DOHH2 (cell line): Measurements from ENCODE around the gene TMEM250.

Experiments used
- H3F3A ChIP-seq: fragments of 200-600 bp; sonication (generic), shearing (Covaris generic); 2 replicates; pipeline ENCODE4 v1.6.0; 2016; ENCODE audit warnings: antibody characterized with exemption, mild to moderate bottlenecking; ENCODE audit not compliant: control insufficient read depth, insufficient read depth
- H3K27ac ChIP-seq: fragments of 200-600 bp; sonication (generic); 2 replicates; pipeline ENCODE4 v1.5.1; 2014; ENCODE audit warnings: low read depth, mild to moderate bottlenecking, low read length, moderate library complexity
- H3K27me3 ChIP-seq: fragments of 200-600 bp; sonication (generic); 2 replicates; pipeline ENCODE4 v1.6.1; 2014; ENCODE audit warnings: mild to moderate bottlenecking, low read length, mixed read lengths; ENCODE audit not compliant: control insufficient read depth
- H3K36me3 ChIP-seq: fragments of 200-600 bp; sonication (generic); 2 replicates; pipeline ENCODE4 v1.6.1; 2014; ENCODE audit warnings: mild to moderate bottlenecking, low read length, moderate library complexity, mixed read lengths; ENCODE audit not compliant: control insufficient read depth
- H3K4me1 ChIP-seq: fragments of 200-600 bp; sonication (generic); 2 replicates; pipeline ENCODE4 v1.6.1; 2014; ENCODE audit warnings: mild to moderate bottlenecking, low read length, mixed read lengths; ENCODE audit not compliant: control insufficient read depth
- H3K4me2 ChIP-seq: fragments of 200-600 bp; sonication (generic); 2 replicates; pipeline ENCODE4 v1.6.0; 2014; ENCODE audit warnings: mild to moderate bottlenecking, low read length, moderate library complexity
- H3K4me3 ChIP-seq: fragments of 200-600 bp; sonication (generic); 2 replicates; pipeline ENCODE4 v1.5.1; 2014; ENCODE audit warnings: mild to moderate bottlenecking, low read length, mixed read lengths
- H3K79me2 ChIP-seq: fragments of 200-600 bp; sonication (generic); 2 replicates; pipeline ENCODE4 v1.6.1; 2014; ENCODE audit warnings: mild to moderate bottlenecking, low read length, mixed read lengths; ENCODE audit not compliant: control insufficient read depth
- H3K9me2 ChIP-seq: fragments of 200-600 bp; sonication (generic); replicated peaks from 2 replicates; pipeline ENCODE4 v1.6.1; 2014; ENCODE audit warnings: mild to moderate bottlenecking, low read length, mixed read lengths; ENCODE audit not compliant: control insufficient read depth
- H3K9me3 ChIP-seq: fragments of 200-600 bp; sonication (generic); 2 replicates; pipeline ENCODE4 v1.6.1; 2014; ENCODE audit warnings: antibody characterized with exemption, low read length, mixed read lengths; ENCODE audit not compliant: control insufficient read depth, insufficient read depth
- H4K20me1 ChIP-seq: fragments of 200-600 bp; sonication (generic); 2 replicates; pipeline ENCODE4 v1.6.0; 2014; ENCODE audit warnings: low read depth, mild to moderate bottlenecking, antibody characterized with exemption, low read length, moderate library complexity; ENCODE audit not compliant: control insufficient read depth, insufficient read depth
- CTCF ChIP-seq: fragments of 200-600 bp; sonication (generic); IDR thresholded peaks from one replicate; pipeline ENCODE4 v1.5.1; 2014; ENCODE audit warnings: antibody characterized with exemption, mild to moderate bottlenecking, low read depth, low read length; ENCODE audit not compliant: poor library complexity, severe bottlenecking
- EZH2phosphoT487 ChIP-seq: fragments of 200-600 bp; sonication (generic); IDR thresholded peaks from 2 replicates; pipeline ENCODE4 v1.6.1; 2017; ENCODE audit warnings: borderline replicate concordance, mild to moderate bottlenecking, antibody characterized with exemption, low read length, moderate library complexity, mixed read lengths

Gene TMEM250

DNA sequence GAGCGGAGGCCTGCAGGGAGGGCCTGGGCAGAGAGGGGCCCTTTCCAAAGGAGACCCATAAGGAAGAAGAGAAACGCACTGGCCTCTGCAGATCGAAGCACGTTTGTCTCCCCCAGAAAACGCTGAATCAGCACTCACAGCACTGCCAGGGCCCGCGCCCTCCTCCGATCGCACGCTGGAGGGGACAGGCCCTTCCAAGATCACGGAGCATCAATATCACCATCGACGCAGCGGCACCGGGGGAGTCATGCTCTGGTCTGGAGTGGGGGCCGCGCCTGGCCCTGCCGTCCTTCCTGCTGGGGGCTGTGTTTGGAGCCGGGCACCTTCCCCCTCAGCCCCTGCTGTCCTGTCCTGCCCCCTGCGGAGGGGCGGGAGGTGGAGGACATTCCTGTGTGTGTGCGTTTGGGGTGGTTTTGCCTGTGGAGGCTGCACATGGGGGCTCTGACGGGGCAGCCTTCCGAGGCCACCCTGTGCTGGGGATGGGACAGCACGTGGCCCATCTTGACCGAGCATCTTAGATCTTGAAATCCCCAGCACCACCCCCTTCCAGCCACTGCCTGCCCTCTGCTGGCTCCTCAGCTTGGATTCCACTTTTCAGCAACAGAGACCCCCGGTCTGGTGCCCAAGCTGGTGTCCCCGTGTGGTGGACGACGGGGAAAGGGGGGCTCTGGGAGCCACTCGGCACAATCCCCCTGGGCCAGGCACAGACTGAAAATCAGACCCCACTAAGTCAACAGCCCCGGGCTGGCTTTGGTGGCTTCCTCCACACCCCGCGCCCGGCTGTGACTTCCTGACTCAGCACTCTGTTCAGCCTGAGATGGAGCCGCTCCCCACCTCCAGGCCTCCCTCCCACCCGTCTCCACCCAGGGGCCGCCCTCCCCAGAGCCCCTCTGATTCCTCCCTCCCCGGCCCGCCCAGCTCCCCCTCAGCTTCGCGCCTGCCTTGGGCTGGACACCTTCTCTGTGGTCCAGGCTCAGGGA, 8.3 kb downstream of the TMEM250 start:
- no peaks in the 10 kb centered on the region for H3K79me2 ChIP-seq
- peak overlapping the region; percentile 40; the same call in 1 of the 2 replicates for H3K27ac ChIP-seq
- H3F3A ChIP-seq, result peaks cover 11% of the 10 kb centered on the region; the same call in 1 of the 2 replicates
- H3K27me3 ChIP-seq, result no peaks in the 10 kb centered on the region
- peak overlapping the region; percentile 77 for H3K4me3 ChIP-seq
- no peaks in the 10 kb centered on the region for H4K20me1 ChIP-seq
- no peaks in the 10 kb centered on the region for H3K9me2 ChIP-seq
- peak overlapping the region; percentile 79 for H3K4me2 ChIP-seq
- H3K9me3 ChIP-seq, result no peaks in the 10 kb centered on the region
- H3K36me3 ChIP-seq, result peaks cover 9% of the 10 kb centered on the region
- peak; percentile 12 for TF ChIP-seq CTCF
- TF ChIP-seq EZH2phosphoT487, result no peak
- peaks cover 48% of the 10 kb centered on the region for H3K4me1 ChIP-seq

DNA sequence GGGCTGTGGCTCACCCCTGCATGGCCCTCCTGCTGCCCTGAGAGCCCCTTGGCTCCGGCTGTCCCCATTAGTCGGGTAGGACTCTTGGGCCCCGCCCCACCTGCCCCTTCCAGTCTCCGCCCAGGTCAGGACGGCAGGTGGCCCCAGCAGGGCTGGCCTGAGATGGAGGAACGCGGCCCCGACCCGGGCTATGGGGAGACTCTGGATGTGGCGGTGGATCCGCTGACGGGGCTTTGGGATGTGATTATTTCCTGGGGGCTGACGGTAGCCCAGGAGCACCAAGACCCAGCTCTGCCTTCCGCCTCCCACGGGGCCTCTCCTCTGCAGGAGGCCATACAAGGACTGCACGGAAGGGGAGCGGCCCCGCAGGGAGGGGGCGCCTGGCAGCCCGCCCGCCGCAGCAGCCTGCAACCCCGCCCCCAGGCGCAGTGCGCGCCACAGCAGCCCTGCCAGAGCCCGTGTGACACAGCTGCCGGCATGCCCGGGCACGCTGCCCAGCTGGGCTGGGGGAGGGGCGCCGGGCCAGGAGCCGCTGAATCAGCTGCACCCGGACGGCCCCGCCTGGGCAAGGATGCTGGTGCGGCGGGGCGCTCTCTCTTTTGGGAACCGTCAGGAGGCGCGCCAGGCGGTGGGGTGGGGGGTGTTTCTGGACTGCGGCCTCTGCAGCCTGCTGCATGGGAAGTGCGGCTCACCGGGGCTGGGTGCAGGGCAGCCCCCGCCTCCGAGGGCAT, 9.2 kb downstream of the TMEM250 start:
- H3K4me3 ChIP-seq, result peak overlapping the region; percentile 77
- TF ChIP-seq EZH2phosphoT487 (no peak), CTCF (no peak)
- H3K27me3 ChIP-seq, result no peaks in the 10 kb centered on the region
- H3K4me2 ChIP-seq, result peak overlapping the region; percentile 79
- H3K9me3 ChIP-seq, result no peaks in the 10 kb centered on the region
- H3K27ac ChIP-seq, result peak overlapping the region; percentile 40
- no peaks in the 10 kb centered on the region for H3K9me2 ChIP-seq
- peaks cover 52% of the 10 kb centered on the region for H3K4me1 ChIP-seq
- H3F3A ChIP-seq, result peaks cover 11% of the 10 kb centered on the region; the same call in 1 of the 2 replicates
- H3K79me2 ChIP-seq, result no peaks in the 10 kb centered on the region
- H4K20me1 ChIP-seq, result no peaks in the 10 kb centered on the region
- H3K36me3 ChIP-seq, result peaks cover under 1% of the 10 kb centered on the region; the same call in 1 of the 2 replicates

- H3K4me3 ChIP-seq, result peak overlapping the region; percentile 77
- no peak for TF ChIP-seq EZH2phosphoT487
- TF ChIP-seq CTCF, result no peak
- H4K20me1 ChIP-seq, result no peaks in the 10 kb centered on the region
- no peaks in the 10 kb centered on the region for H3K9me3 ChIP-seq
- peak overlapping the region; percentile 79 for H3K4me2 ChIP-seq
- peak overlapping the region; percentile 40 for H3K27ac ChIP-seq
- no peaks in the 10 kb centered on the region for H3K27me3 ChIP-seq
- peaks cover 11% of the 10 kb centered on the region; the same call in 1 of the 2 replicates for H3F3A ChIP-seq
- no peaks in the 10 kb centered on the region for H3K79me2 ChIP-seq
- no peaks in the 10 kb centered on the region for H3K9me2 ChIP-seq
- no peaks in the 10 kb centered on the region for H3K36me3 ChIP-seq
- H3K4me1 ChIP-seq, result peaks cover 54% of the 10 kb centered on the region
Measured at GRCh38 chr9:136108648-136109266, 9.9 kb downstream of the TMEM250 start.
